ENCODE data around the gene PLCD3. TPM values are rescaled to one million over a fixed set of nuclear protein-coding genes. Genes with fewer than 3 reads are reported as not detected.

PLCD3 gene
- total and polyA plus RNA-seq, 9 donors, result 12.1 to 166 (median 83.4) TPM

- H3K27ac ChIP-seq, result peak overlapping the region in 1 of 2 donors; percentile 47
- intact Hi-C loops (cut with DNase I), result loop anchor here in 3 of 4 donors (2.0 to 10.0 kb wide), 5 partner anchors 37 to 184 kb away; partner anchors contain the start of genes GFAP (in 1 of the 3) and NMT1 (in 1 of the 3)
- no peak overlapping the region for H3K4me3 ChIP-seq
- H3K36me3 ChIP-seq, result no peaks in the 10 kb centered on the region
- DNase-seq, result peak; percentile 83 to 93 (median 90)
- TF ChIP-seq POLR2A (IDR thresholded peaks at IDR 0.05), result no peak
- TF ChIP-seq EP300 (IDR thresholded peaks at IDR 0.05), result no peak
- TF ChIP-seq CTCF (IDR thresholded peaks at IDR 0.05), result peak; percentile 65 to 79 (median 66)
- WGBS, 3 donors, result 38 to 46% (median 42%) methylated on average over 9 of the region's 9 CpGs
- H3K27me3 ChIP-seq, result no peaks in the 10 kb centered on the region
- H3K4me1 ChIP-seq (ENCODE audit: insufficient read depth), result peaks cover 10% of the 10 kb centered on the region
- H3K9me3 ChIP-seq, result no peaks in the 10 kb centered on the region
These were observed 33.3 kb downstream of the PLCD3 start for GRCh38 chr17:45098869-45099616.

DNA sequence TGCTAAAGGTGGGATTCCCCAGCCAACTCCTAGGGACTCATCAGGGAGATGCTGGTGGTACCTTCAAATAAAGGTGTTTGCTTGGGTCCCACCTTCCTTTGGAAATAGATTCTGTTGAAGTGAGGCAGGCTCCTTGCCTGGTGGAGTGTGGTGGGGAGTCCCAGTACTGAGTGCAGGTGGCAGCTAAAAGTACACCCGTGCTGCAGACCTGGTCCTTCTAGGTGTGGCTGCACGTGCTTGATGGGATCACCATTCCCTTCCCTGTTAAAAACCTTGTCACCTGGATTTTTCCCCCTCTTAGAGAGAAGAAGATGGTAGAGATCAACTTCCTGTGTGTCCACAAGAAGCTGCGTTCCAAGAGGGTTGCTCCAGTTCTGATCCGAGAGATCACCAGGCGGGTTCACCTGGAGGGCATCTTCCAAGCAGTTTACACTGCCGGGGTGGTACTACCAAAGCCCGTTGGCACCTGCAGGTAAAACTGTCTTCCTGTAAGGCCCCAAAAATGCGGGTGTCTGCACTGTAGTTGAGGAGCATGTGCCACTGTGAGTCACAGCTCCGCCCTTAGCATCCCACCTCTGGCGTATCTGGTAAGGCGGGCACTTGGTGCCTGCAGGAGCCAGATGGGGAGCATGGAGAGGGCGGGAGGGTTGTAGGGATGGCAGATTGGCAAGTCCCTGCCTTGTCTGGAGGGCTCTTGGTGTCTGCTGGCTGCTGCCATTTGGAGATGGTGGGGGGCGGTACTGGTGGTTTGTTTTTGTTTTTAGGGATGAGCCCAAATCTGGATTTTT lies 34.0 kb downstream of the PLCD3 start:
- Histone ChIP-seq H3K36me3 (no peaks in the 10 kb centered on the region), H3K4me1 (ENCODE audit: insufficient read depth) (peaks cover 13% of the 10 kb centered on the region), H3K27me3 (no peaks in the 10 kb centered on the region), H3K27ac (peak overlapping the region in 1 of 2 donors; percentile 47), H3K4me3 (no peak overlapping the region), H3K9me3 (no peaks in the 10 kb centered on the region)
- 67 to 77% (median 68%) methylated on average over 13 of the region's 13 CpGs for WGBS, 3 donors
- no peak for TF ChIP-seq EP300 (IDR thresholded peaks at IDR 0.05)
- intact Hi-C loops (cut with DNase I), result loop anchor here in 3 of 4 donors (2.0 to 10.0 kb wide), 5 partner anchors 36 to 183 kb away; partner anchors contain the start of genes GFAP (in 1 of the 3) and NMT1 (in 1 of the 3)
- no peak for DNase-seq

GRCh38 chr17:45096926-45097325 lies 35.4 kb downstream of the PLCD3 start:
- Histone ChIP-seq H3K27ac (no peak overlapping the region), H3K4me1 (ENCODE audit: insufficient read depth) (peaks cover 15% of the 10 kb centered on the region), H3K4me3 (no peak overlapping the region), H3K36me3 (no peaks in the 10 kb centered on the region), H3K27me3 (no peaks in the 10 kb centered on the region), H3K9me3 (no peaks in the 10 kb centered on the region)
- WGBS, 3 donors, result 88 to 94% (median 93%) methylated on average over 11 of the region's 11 CpGs
- TF ChIP-seq EP300 (IDR thresholded peaks at IDR 0.05) (no peak), POLR2A (IDR thresholded peaks at IDR 0.05) (no peak), CTCF (IDR thresholded peaks at IDR 0.05) (no peak)
- no peak for DNase-seq
- intact Hi-C loops (cut with DNase I), result loop anchor here in 3 of 4 donors (5.0 to 10.0 kb wide), 4 partner anchors 35 to 182 kb away; partner anchors contain the start of genes GFAP (in 1 of the 3) and NMT1 (in 1 of the 3)

GRCh38 chr17:45096141-45096540 lies 36.2 kb downstream of the PLCD3 start:
- Histone ChIP-seq H3K27me3 (no peaks in the 10 kb centered on the region), H3K27ac (no peak overlapping the region), H3K9me3 (no peaks in the 10 kb centered on the region), H3K4me3 (no peak overlapping the region), H3K4me1 (ENCODE audit: insufficient read depth) (peaks cover 18% of the 10 kb centered on the region), H3K36me3 (no peaks in the 10 kb centered on the region)
- intact Hi-C loops (cut with DNase I), result loop anchor here in 3 of 4 donors (5.0 to 10.0 kb wide), 4 partner anchors 34 to 181 kb away; partner anchors contain the start of genes GFAP (in 1 of the 3) and NMT1 (in 1 of the 3)
- no peak for TF ChIP-seq POLR2A (IDR thresholded peaks at IDR 0.05)
- no peak for TF ChIP-seq CTCF (IDR thresholded peaks at IDR 0.05)
- no peak for TF ChIP-seq EP300 (IDR thresholded peaks at IDR 0.05)
- 66 to 73% (median 70%) methylated on average over 3 of the region's 3 CpGs for WGBS, 3 donors
- DNase-seq, result no peak
